Measurements from ENCODE around the gene PIWIL4.

PIWIL4 gene

GRCh38 chr11:94666792-94667721, 99.9 kb downstream of the PIWIL4 start:
- DNase-seq, result no peak

GRCh38 chr11:94668212-94668793, 101.1 kb downstream of the PIWIL4 start:
- DNase-seq, result no peak

- no peak for DNase-seq
These were observed 101.9 kb downstream of the PIWIL4 start for GRCh38 chr11:94669023-94669422.

Measured in T-helper 1 cell (primary cell).